EH (cell line): Measurements from ENCODE around the gene HIPK2.

ENCODE experiments used
- DNase-seq: peaks from one replicate; pipeline ENCODE4 v3.0.0-alpha.2; 2015; ENCODE audit warnings: low read depth

The HIPK2 gene

GRCh38 chr7:139735912-139736595 is 41.7 kb downstream of the HIPK2 start:
- no peak for DNase-seq

GRCh38 chr7:139735466-139735865 is 42.3 kb downstream of the HIPK2 start:
- no peak for DNase-seq

- peak; percentile 91 for DNase-seq
These were observed 43.4 kb downstream of the HIPK2 start for GRCh38 chr7:139734395-139734794.

- DNase-seq, result no peak
These were observed 44.0 kb downstream of the HIPK2 start for GRCh38 chr7:139733751-139734150.

- DNase-seq, result no peak
These were observed 45.2 kb downstream of the HIPK2 start for GRCh38 chr7:139732471-139733167.

GRCh38 chr7:139731802-139732470 is 45.9 kb downstream of the HIPK2 start:
- DNase-seq, result peak; percentile 91

- DNase-seq, result peak; percentile 69
These were observed 46.8 kb downstream of the HIPK2 start for GRCh38 chr7:139730746-139731612.

- DNase-seq, result no peak
These were observed 49.6 kb downstream of the HIPK2 start for GRCh38 chr7:139728203-139728602.

GRCh38 chr7:139727151-139727705 is 50.6 kb downstream of the HIPK2 start:
- peak; percentile 64 for DNase-seq

- DNase-seq, result no peak
These were observed 51.3 kb downstream of the HIPK2 start for GRCh38 chr7:139726485-139726869.

GRCh38 chr7:139725858-139726484 is 51.8 kb downstream of the HIPK2 start:
- no peak for DNase-seq

GRCh38 chr7:139725077-139725476 is 52.7 kb downstream of the HIPK2 start:
- peak; percentile 91 for DNase-seq

GRCh38 chr7:139722604-139723003 is 55.2 kb downstream of the HIPK2 start:
- no peak for DNase-seq

- DNase-seq, result peak; percentile 18
These were observed 56.0 kb downstream of the HIPK2 start for GRCh38 chr7:139721821-139722220.

- no peak for DNase-seq
These were observed 56.4 kb downstream of the HIPK2 start for GRCh38 chr7:139721417-139721816.

- peak; percentile 72 for DNase-seq
These were observed 57.0 kb downstream of the HIPK2 start for GRCh38 chr7:139720705-139721231.

- DNase-seq, result no peak
These were observed 57.6 kb downstream of the HIPK2 start for GRCh38 chr7:139720186-139720585.

GRCh38 chr7:139718859-139719258 is 58.9 kb downstream of the HIPK2 start:
- DNase-seq, result no peak

GRCh38 chr7:139718141-139718540 is 59.7 kb downstream of the HIPK2 start:
- DNase-seq, result no peak

GRCh38 chr7:139716156-139716942 is 61.4 kb downstream of the HIPK2 start:
- DNase-seq, result no peak
